Measurements from ENCODE around the gene ZNF48.

The ZNF48 gene

DNA sequence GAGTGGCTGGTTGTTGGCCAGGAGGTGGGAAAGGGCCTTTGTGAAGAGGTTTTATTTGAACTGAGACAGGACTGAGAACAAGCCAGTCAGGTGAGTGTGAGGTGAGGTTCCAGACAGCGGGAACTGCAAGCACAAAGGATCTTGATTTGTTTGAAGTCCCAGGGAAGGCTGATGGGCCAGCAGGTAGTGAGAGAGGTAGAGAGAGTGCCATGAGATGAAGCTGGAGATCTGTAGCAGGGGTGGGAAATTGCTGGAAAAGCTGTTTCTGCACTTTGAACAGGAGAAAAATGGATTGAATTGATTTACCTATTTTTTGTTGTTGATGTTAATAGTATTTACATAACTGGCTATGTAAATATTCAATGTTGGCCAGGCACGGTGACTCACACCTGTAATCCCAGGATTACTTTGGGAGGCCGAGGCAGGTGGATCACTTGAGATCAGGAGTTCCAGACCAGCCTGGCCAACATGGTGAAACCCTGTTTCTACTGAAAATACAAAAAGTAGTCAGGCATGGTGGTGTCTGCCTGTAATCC is 42.4 kb downstream of the ZNF48 start:
- Histone ChIP-seq H3K36me3 (replicated peaks; ENCODE audit: low read depth, low read length) (no peaks in the 10 kb centered on the region), H4K20me1 (ENCODE audit: insufficient read depth, low read length) (no peaks in the 10 kb centered on the region), H2AFZ (ENCODE audit: low read depth, low read length) (no peak overlapping the region), H3K27ac (ENCODE audit: low read length) (no peak overlapping the region), H3K9me3 (ENCODE audit: insufficient read depth, low read length) (no peaks in the 10 kb centered on the region), H3K27me3 (ENCODE audit: low read depth, low read length) (no peaks in the 10 kb centered on the region), H3K4me3 (ENCODE audit: low read length) (no peak overlapping the region), H3K79me2 (ENCODE audit: low read length) (no peaks in the 10 kb centered on the region), H3K9ac (ENCODE audit: low read length) (no peak overlapping the region), H3K4me2 (ENCODE audit: low read length) (no peak overlapping the region), H3K4me1 (ENCODE audit: low read length) (peaks cover 6% of the 10 kb centered on the region; the same call in 1 of the 2 replicates)
- no peak for TF ChIP-seq EZH2phosphoT487 (IDR thresholded peaks at IDR 0.05; ENCODE audit: low read depth)
- TF ChIP-seq, protein P1, sequence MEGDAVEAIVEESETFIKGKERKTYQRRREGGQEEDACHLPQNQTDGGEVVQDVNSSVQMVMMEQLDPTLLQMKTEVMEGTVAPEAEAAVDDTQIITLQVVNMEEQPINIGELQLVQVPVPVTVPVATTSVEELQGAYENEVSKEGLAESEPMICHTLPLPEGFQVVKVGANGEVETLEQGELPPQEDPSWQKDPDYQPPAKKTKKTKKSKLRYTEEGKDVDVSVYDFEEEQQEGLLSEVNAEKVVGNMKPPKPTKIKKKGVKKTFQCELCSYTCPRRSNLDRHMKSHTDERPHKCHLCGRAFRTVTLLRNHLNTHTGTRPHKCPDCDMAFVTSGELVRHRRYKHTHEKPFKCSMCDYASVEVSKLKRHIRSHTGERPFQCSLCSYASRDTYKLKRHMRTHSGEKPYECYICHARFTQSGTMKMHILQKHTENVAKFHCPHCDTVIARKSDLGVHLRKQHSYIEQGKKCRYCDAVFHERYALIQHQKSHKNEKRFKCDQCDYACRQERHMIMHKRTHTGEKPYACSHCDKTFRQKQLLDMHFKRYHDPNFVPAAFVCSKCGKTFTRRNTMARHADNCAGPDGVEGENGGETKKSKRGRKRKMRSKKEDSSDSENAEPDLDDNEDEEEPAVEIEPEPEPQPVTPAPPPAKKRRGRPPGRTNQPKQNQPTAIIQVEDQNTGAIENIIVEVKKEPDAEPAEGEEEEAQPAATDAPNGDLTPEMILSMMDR (IDR thresholded peaks at IDR 0.05; ENCODE audit: low read depth, low read length), result no peak

DNA sequence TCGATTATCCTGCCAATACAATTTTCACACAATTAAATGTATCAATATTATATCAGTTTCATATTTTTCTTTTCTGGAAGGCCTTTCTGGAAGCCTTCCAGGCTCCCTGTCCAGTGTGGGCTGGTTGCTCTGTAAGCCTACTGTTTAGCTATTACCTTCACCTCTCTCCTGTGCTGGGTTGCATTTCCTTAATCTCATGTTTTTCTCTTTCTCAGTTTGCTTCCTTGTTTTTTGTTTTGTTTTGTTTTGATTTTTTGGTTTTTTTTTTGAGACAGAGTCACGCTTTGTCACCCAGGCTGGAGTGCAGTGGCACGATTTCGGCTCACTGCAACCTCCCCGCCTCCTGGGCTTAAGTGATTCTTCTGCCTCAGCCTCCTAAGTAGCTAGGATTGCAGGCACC is 43.6 kb downstream of the ZNF48 start:
- H3K4me1 ChIP-seq (ENCODE audit: low read length), result peaks cover 6% of the 10 kb centered on the region; the same call in 1 of the 2 replicates
- no peak overlapping the region for H3K9ac ChIP-seq (ENCODE audit: low read length)
- no peak overlapping the region for H3K27ac ChIP-seq (ENCODE audit: low read length)
- TF ChIP-seq, protein P1 (IDR thresholded peaks at IDR 0.05; ENCODE audit: low read depth, low read length), result no peak
- TF ChIP-seq EZH2phosphoT487 (IDR thresholded peaks at IDR 0.05; ENCODE audit: low read depth), result no peak
- H2AFZ ChIP-seq (ENCODE audit: low read depth, low read length), result no peak overlapping the region
- no peak overlapping the region for H3K4me2 ChIP-seq (ENCODE audit: low read length)
- H3K27me3 ChIP-seq (ENCODE audit: low read depth, low read length), result no peaks in the 10 kb centered on the region
- peaks cover 9% of the 10 kb centered on the region for H3K36me3 ChIP-seq (replicated peaks; ENCODE audit: low read depth, low read length)
- no peaks in the 10 kb centered on the region for H4K20me1 ChIP-seq (ENCODE audit: insufficient read depth, low read length)
- no peak overlapping the region for H3K4me3 ChIP-seq (ENCODE audit: low read length)
- H3K79me2 ChIP-seq (ENCODE audit: low read length), result peaks cover under 1% of the 10 kb centered on the region; the same call in 1 of the 2 replicates
- H3K9me3 ChIP-seq (ENCODE audit: insufficient read depth, low read length), result no peaks in the 10 kb centered on the region

DNA sequence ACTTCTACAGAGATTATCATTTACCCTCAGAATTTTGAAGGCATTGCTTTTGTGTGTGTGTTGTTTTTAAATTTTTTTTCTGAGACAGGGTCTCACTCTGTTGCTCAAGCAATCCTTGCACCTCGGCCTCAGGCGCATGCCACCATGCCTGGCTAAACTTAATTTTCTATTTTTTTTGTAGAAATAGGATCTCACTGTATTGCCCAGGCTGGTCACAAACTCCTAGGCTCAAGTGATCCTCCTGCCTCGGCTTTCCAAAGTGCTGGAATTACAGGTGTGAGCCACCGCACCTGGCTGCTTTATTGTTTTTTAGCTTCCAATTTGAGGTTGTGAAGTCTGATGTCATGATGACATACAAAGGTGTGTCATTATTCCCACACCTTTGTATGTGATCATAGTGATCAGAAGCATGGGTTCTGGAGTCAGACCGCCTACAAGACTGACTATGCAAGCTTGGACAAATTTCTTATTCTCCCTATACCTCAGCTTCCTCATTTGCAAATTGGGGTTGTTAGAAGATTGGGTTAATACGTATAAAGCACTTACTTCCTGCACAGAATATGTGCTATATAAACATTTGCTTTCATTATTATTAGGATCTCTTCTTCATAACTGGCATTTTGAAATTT is 44.6 kb downstream of the ZNF48 start:
- Histone ChIP-seq H3K79me2 (ENCODE audit: low read length) (peaks cover 11% of the 10 kb centered on the region), H4K20me1 (ENCODE audit: insufficient read depth, low read length) (no peaks in the 10 kb centered on the region), H3K36me3 (replicated peaks; ENCODE audit: low read depth, low read length) (peaks cover 18% of the 10 kb centered on the region), H2AFZ (ENCODE audit: low read depth, low read length) (no peak overlapping the region), H3K9me3 (ENCODE audit: insufficient read depth, low read length) (no peaks in the 10 kb centered on the region), H3K4me3 (ENCODE audit: low read length) (no peak overlapping the region), H3K4me1 (ENCODE audit: low read length) (peaks cover 12% of the 10 kb centered on the region), H3K9ac (ENCODE audit: low read length) (no peak overlapping the region), H3K27ac (ENCODE audit: low read length) (no peak overlapping the region), H3K27me3 (ENCODE audit: low read depth, low read length) (no peaks in the 10 kb centered on the region), H3K4me2 (ENCODE audit: low read length) (peak overlapping the region; percentile 12; the same call in 1 of the 2 replicates)
- TF ChIP-seq EZH2phosphoT487 (IDR thresholded peaks at IDR 0.05; ENCODE audit: low read depth), result no peak
- TF ChIP-seq, protein P1 (IDR thresholded peaks at IDR 0.05; ENCODE audit: low read depth, low read length), result no peak

DNA sequence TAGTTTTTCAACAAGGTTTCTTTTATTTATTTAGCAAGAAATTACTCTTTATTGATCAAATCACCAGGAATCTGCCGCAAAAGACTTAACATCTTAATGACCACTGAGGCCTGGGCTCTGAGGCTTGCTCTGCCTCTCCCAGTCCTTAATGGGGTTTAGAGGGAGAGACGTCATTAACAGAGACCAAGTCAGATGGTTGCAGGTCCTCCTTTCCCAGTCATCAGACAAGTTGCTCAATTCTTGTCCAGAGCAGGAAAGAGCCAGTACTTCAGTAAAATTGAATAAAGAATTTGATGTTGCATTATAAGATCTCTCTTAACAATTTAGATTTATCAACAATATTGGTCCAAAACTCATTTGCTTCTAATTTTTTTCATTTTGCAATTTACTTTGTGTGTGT is 48.4 kb downstream of the ZNF48 start:
- Histone ChIP-seq H3K79me2 (ENCODE audit: low read length) (peaks cover 18% of the 10 kb centered on the region), H3K27ac (ENCODE audit: low read length) (no peak overlapping the region), H3K27me3 (ENCODE audit: low read depth, low read length) (no peaks in the 10 kb centered on the region), H4K20me1 (ENCODE audit: insufficient read depth, low read length) (no peaks in the 10 kb centered on the region), H3K9me3 (ENCODE audit: insufficient read depth, low read length) (no peaks in the 10 kb centered on the region), H3K36me3 (replicated peaks; ENCODE audit: low read depth, low read length) (peaks cover 22% of the 10 kb centered on the region), H2AFZ (ENCODE audit: low read depth, low read length) (no peak overlapping the region), H3K9ac (ENCODE audit: low read length) (no peak overlapping the region), H3K4me3 (ENCODE audit: low read length) (no peak overlapping the region), H3K4me1 (ENCODE audit: low read length) (peaks cover 20% of the 10 kb centered on the region), H3K4me2 (ENCODE audit: low read length) (no peak overlapping the region)
- TF ChIP-seq, protein P1 (IDR thresholded peaks at IDR 0.05; ENCODE audit: low read depth, low read length), result no peak
